Esophagus squamous epithelium (tissue), 5 donors: ENCODE measurements around the gene ZNF143. TPM values are rescaled to one million over a fixed set of nuclear protein-coding genes. Genes with fewer than 3 reads are reported as not detected.
"Not testable (repeated sequence)": the region's sequence is repeated elsewhere in the genome, so short reads cannot be mapped to it uniquely, and the experiment has no call there.

ENCODE experiments used
- DNase-seq: peaks from one replicate; lab custom pipeline; 2025; lab: John Stamatoyannopoulos, UW
- H3K27ac ChIP-seq, 4 donors: fragments of 200-600 bp; sonication (generic); one replicate each; pipeline ENCODE4 v1.5.1; 2016 to 2019; ENCODE audit warnings: mild to moderate bottlenecking in 1 of 4
- H3K27me3 ChIP-seq, 4 donors: fragments of 200-600 bp; sonication (generic); 1 replicate in 3 of 4; 2 replicates in 1 of 4; pipeline versions ENCODE4 v1.5.1 to v1.6.0; 2017 to 2021; ENCODE audit warnings: antibody characterized with exemption in 1 of 4
- H3K36me3 ChIP-seq, 3 donors: fragments of 200-600 bp; sonication (generic); one replicate each; pipeline ENCODE4 v1.5.1; 2016 to 2019
- H3K4me1 ChIP-seq, 3 donors: fragments of 200-600 bp; sonication (generic); one replicate each; pipeline ENCODE4 v1.5.1; 2017 to 2019
- H3K4me3 ChIP-seq, 4 donors: fragments of 200-600 bp; sonication (generic); 1 replicate in 3 of 4; 2 replicates in 1 of 4; pipeline ENCODE4 v1.5.1; 2016 to 2019; ENCODE audit warnings: mild to moderate bottlenecking in 2 of 4, moderate library complexity in 1 of 4
- H3K9me3 ChIP-seq, 3 donors: fragments of 200-600 bp; sonication (generic); one replicate each; pipeline ENCODE4 v1.5.1; 2016 to 2019
- POLR2A ChIP-seq, 4 donors: fragments of 450-650 bp; IDR thresholded peaks; one replicate each; pipeline ENCODE4 v1.6.1; 2017; ENCODE audit warnings: antibody characterized with exemption in 4 of 4, mild to moderate bottlenecking in 4 of 4, moderate library complexity in 3 of 4
- WGBS, 2 donors: methylation state at CpG; one replicate each; pipeline ENCODE4 v1.1.5; 2018; 5-methylcytosine and 5-hydroxymethylcytosine counted together
- intact Hi-C: fragments of 100-400 bp; cut with DNase I; formaldehyde crosslinking; loops from one replicate; pipeline ENCODE4 v1.15.0; 2022
- total RNA-seq, 4 donors: library from RNA; depleted of rRNA; stranded (reverse); fragments of >200 nt; gene quantifications; one replicate each; pipeline ENCODE4 v1.1.0, GENCODE V29; 2016
- TF ChIP-seq, protein P1 (sequence below), 6 experiments: fragments of 450-650 bp in 4 of 6; fragments of 200-600 bp in 2 of 6; sonication (generic) in 2 of 6; IDR thresholded peaks; one replicate each; pipeline ENCODE4 v1.5.1; 2016 to 2019; ENCODE audit warnings: antibody characterized with exemption in 6 of 6, mild to moderate bottlenecking in 4 of 6, moderate library complexity in 4 of 6
- donor health status: DM: yes; HTN: yes; CAD: no.

ZNF143 gene
- total RNA-seq, 4 donors from 2014 or later = 9.7 to 26.1 (median 16.6) TPM

DNA sequence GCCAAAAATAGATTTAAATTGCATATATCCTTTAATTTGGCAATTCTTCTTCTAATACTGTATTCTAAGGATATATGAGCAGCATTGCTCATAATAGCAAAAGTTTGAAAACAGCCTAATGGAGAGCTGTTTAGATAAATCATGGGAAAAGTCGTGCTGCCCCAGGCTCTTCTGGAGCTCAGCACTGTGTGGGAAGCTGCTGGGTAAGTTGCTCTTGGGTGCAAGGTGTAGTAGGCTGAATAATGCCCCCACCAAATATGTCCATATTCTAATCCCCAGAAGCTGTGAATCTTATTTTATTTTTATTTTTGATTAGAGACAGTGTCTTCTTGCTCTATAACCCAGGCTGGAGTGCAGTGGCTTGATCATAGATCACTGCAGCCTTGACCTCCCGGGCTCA lies 77.7 kb downstream of the ZNF143 start:
- H3K27ac ChIP-seq = no peak overlapping the region
- H3K36me3 ChIP-seq = no peaks in the 10 kb centered on the region
- peaks cover 0 to 22% (median 12%) of the 10 kb centered on the region in 3 donors for H3K4me1 ChIP-seq
- no peak for DNase-seq
- intact Hi-C loops = loop anchor here (5.0 kb wide), 1 partner anchor 74 kb away; no protein-coding TSS in a partner anchor
- H3K27me3 ChIP-seq = no peaks in the 10 kb centered on the region
- TF ChIP-seq POLR2A (IDR thresholded peaks at IDR 0.05) = no peak
- TF ChIP-seq, protein P1, sequence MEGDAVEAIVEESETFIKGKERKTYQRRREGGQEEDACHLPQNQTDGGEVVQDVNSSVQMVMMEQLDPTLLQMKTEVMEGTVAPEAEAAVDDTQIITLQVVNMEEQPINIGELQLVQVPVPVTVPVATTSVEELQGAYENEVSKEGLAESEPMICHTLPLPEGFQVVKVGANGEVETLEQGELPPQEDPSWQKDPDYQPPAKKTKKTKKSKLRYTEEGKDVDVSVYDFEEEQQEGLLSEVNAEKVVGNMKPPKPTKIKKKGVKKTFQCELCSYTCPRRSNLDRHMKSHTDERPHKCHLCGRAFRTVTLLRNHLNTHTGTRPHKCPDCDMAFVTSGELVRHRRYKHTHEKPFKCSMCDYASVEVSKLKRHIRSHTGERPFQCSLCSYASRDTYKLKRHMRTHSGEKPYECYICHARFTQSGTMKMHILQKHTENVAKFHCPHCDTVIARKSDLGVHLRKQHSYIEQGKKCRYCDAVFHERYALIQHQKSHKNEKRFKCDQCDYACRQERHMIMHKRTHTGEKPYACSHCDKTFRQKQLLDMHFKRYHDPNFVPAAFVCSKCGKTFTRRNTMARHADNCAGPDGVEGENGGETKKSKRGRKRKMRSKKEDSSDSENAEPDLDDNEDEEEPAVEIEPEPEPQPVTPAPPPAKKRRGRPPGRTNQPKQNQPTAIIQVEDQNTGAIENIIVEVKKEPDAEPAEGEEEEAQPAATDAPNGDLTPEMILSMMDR (IDR thresholded peaks at IDR 0.05) = no peak
- no peak overlapping the region for H3K4me3 ChIP-seq
- WGBS, 2 donors = 74% methylated on average over 2 of the region's 2 CpGs
- H3K9me3 ChIP-seq = no peaks in the 10 kb centered on the region

DNA sequence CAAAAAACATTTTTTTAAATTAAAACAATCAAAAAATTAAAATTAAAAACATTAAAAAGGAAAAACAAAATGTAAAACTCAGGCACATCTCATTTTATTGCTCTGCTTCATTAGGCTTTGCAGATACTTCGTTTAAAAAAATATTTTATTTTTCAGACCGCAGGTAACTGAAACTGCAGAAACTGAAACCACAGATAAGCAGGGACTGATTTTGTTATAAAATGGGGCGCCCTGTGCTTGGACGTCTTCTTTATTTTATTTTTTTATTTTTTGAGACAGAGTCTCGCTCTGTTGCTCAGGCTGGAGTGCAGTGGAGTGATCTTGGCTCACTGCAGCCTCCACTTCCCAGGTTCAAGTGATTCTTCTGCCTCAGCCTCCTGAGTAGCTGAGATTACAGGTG lies 88.4 kb downstream of the ZNF143 start:
- 80 to 86% methylated on average over 5 of the region's 5 CpGs for WGBS, 2 donors
- H3K4me3 ChIP-seq = not testable (repeated sequence)

DNA sequence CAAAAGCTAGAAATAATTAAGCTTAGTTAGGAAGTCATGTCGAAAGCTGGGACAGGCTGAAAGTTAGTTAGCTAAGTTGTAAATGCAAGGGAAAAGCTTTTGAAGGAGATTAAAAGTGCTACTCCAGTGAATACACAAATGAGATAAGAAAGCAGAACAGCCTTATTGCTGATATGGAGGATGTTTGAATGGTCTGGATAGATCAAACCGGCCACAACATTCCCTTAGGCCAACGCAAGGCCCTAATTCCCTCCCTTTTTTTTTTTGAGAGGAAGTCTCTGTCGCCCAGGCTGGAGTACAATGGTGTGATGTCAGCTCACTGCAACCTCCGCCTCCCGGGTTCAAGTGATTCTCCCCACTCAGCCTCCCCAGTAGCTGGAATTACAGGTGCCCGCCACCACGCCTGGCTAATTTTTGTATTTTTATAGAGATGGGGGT lies 89.4 kb downstream of the ZNF143 start:
- Histone ChIP-seq H3K36me3 (no peaks in the 10 kb centered on the region), H3K27ac (no peak overlapping the region), H3K27me3 (no peaks in the 10 kb centered on the region), H3K4me1 (no peaks in the 10 kb centered on the region), H3K4me3 (no peak overlapping the region), H3K9me3 (no peaks in the 10 kb centered on the region)
- intact Hi-C loops = no loop called here
- WGBS, 2 donors = 89 to 91% methylated on average over 6 to 8 of the region's 8 CpGs
- no peak for DNase-seq
- no peak for TF ChIP-seq POLR2A (IDR thresholded peaks at IDR 0.05)

More for the DNA sequence above, 88.4 kb downstream of the ZNF143 start:
- DNase-seq, H3K9me3 ChIP-seq, intact Hi-C loops, H3K4me1 ChIP-seq, H3K27me3 ChIP-seq, H3K36me3 ChIP-seq, H3K27ac ChIP-seq: not testable (repeated sequence)

DNA sequence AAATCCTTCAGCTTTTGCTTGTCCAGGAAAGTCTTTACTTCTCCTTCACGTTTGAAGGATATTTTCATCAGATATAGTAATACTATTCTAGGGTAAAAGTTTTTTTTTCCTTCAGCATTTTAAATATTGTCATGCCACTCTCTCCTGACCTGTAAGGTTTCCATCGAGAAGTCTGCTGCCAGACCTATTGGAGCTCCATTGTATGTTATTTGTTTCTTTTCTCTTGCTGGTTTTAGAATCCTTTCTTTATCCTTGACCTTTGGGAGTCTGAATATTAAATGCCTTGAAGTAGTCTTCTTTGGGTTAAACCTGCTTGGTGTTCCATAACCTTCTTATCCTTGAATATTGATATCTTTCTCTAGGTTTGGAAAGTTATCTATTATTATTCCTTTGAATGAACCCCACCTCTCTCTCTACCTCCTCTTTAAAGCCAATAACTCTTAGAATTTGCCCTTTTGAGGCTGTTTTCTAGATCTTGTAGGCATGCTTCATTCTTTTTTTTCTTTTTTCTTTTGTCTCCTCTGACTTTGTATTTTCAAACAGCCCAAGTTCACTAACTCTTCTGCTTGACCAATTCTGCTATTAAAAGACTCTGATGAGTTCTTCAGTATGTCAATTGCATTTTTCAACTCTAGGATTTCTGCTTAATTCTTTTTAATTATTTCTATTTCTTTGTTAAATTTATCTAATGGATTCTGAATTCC lies 100.6 kb downstream of the ZNF143 start:
- Histone ChIP-seq H3K27me3 (no peaks in the 10 kb centered on the region), H3K9me3 (peaks cover 0 to 8% (median 0%) of the 10 kb centered on the region in 3 donors), H3K36me3 (no peaks in the 10 kb centered on the region), H3K4me1 (peaks cover 4 to 21% (median 15%) of the 10 kb centered on the region in 3 donors), H3K27ac (no peak overlapping the region), H3K4me3 (no peak overlapping the region)
- TF ChIP-seq POLR2A (IDR thresholded peaks at IDR 0.05) = no peak
- TF ChIP-seq, protein P1 (IDR thresholded peaks at IDR 0.05) = no peak
- intact Hi-C loops = no loop called here
- DNase-seq = no peak
- 84 to 94% methylated on average over 2 of the region's 2 CpGs for WGBS, 2 donors

DNA sequence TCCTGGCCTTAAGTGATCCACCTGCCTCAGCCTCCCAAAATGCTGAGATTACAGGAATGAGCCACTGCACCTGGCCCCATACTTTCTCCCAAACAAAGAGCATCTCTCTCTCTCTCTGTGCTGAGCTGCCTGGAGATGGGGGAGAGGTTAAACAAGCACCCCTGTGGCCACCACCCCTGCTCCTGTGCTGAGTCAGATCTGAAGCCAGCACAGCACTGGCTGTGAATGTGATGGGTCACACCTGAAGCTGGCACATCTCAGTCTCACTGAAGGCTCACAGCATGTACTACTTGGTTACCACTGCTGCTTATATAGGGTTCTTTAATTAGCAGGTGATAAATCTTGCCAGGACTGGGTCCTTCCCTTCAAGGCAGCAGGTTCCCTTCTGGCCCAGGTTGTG lies 101.9 kb downstream of the ZNF143 start:
- H3K4me1 ChIP-seq = peaks cover 9 to 34% (median 28%) of the 10 kb centered on the region in 3 donors
- H3K36me3 ChIP-seq = no peaks in the 10 kb centered on the region
- H3K27ac ChIP-seq = no peak overlapping the region
- TF ChIP-seq, protein P1 (IDR thresholded peaks at IDR 0.05) = no peak
- no peak for TF ChIP-seq POLR2A (IDR thresholded peaks at IDR 0.05)
- intact Hi-C loops = no loop called here
- no peak for DNase-seq
- H3K27me3 ChIP-seq = no peaks in the 10 kb centered on the region
- H3K4me3 ChIP-seq = no peak overlapping the region
- H3K9me3 ChIP-seq = peaks cover 0 to 8% (median 0%) of the 10 kb centered on the region in 3 donors

DNA sequence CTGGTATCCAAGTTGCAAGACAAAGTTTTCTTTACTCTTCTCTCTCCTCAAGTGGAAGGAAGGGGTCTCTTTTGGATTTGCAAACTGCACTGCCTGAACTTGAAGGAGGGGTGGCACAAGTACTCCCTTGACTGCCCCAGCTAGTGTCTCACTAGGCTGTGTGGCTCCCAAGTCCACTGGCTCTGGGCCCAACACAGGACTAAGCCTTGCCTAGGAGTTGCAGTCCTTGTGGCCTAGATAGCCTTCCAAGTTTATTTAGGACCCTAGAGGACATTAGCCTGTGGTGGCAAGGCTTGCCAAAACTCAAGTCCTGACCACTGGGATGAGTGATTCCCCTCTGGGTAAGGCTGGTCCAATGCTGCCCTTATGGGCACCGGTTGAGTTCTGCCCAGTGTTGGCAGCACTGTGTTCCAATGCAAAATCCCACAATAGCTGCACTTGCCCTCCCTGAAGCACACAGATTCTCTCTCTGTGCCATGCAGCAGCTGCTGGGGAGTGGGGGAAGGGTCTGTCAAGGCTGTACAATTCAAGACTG lies 102.5 kb downstream of the ZNF143 start:
- intact Hi-C loops = no loop called here
- no peak for TF ChIP-seq POLR2A (IDR thresholded peaks at IDR 0.05)
- TF ChIP-seq, protein P1 (IDR thresholded peaks at IDR 0.05) = no peak
- peaks cover 9 to 39% (median 34%) of the 10 kb centered on the region in 3 donors for H3K4me1 ChIP-seq
- no peak for DNase-seq
- no peak overlapping the region for H3K4me3 ChIP-seq
- H3K27ac ChIP-seq = no peak overlapping the region
- H3K27me3 ChIP-seq = no peaks in the 10 kb centered on the region
- WGBS, 2 donors = 100% methylated on average over 1 of the region's 1 CpG; no CpG with 5 or more reads in 1 of the 2 donors
- no peaks in the 10 kb centered on the region for H3K36me3 ChIP-seq
- H3K9me3 ChIP-seq = peaks cover 0 to 8% (median 0%) of the 10 kb centered on the region in 3 donors
